SW 1271 (cell line): ENCODE measurements around the gene ZYX.

Source experiments
- DNase-seq, 2 experiments: peaks; one replicate each; lab custom pipeline; 2025; lab: John Stamatoyannopoulos, UW

The ZYX gene

GRCh38 chr7:143380646-143381426 is at the start of gene ZYX:
TSS of gene ZYX (plus strand) at chr7:143381345. CDS start at chr7:143381572, 227 bp downstream.
- peak; percentile 77 to 86 for DNase-seq

GRCh38 chr7:143334244-143334643 is 46.9 kb upstream of the ZYX start:
- DNase-seq: no peak

- DNase-seq: no peak
Observed at GRCh38 chr7:143337216-143337615, 43.9 kb upstream of the ZYX start.

GRCh38 chr7:143341842-143342241 is 39.3 kb upstream of the ZYX start:
- DNase-seq: no peak

- no peak for DNase-seq
Observed at GRCh38 chr7:143343596-143343995, 37.5 kb upstream of the ZYX start.

GRCh38 chr7:143345428-143345900 is 35.7 kb upstream of the ZYX start:
- no peak for DNase-seq

- no peak for DNase-seq
Observed at GRCh38 chr7:143346018-143346417, 35.1 kb upstream of the ZYX start.

- DNase-seq: no peak
Observed at GRCh38 chr7:143347950-143348349, 33.2 kb upstream of the ZYX start.

- no peak for DNase-seq
Observed at GRCh38 chr7:143351060-143351459, 30.1 kb upstream of the ZYX start.

GRCh38 chr7:143351574-143351973 is 29.6 kb upstream of the ZYX start:
- DNase-seq: no peak

GRCh38 chr7:143352531-143353002 is 28.6 kb upstream of the ZYX start:
- DNase-seq: no peak

- DNase-seq: no peak
Observed at GRCh38 chr7:143354376-143354775, 26.8 kb upstream of the ZYX start.

GRCh38 chr7:143354965-143355364 is 26.2 kb upstream of the ZYX start:
- no peak for DNase-seq

- no peak for DNase-seq
Observed at GRCh38 chr7:143355450-143356385, 25.4 kb upstream of the ZYX start.

- DNase-seq: no peak
Observed at GRCh38 chr7:143356414-143357050, 24.6 kb upstream of the ZYX start.

GRCh38 chr7:143358626-143359025 is 22.5 kb upstream of the ZYX start:
- DNase-seq: no peak

GRCh38 chr7:143359771-143360353 is 21.3 kb upstream of the ZYX start:
- DNase-seq: no peak

- DNase-seq: no peak
Observed at GRCh38 chr7:143360788-143361551, 20.2 kb upstream of the ZYX start.

- no peak for DNase-seq
Observed at GRCh38 chr7:143361552-143362130, 19.5 kb upstream of the ZYX start.

- DNase-seq: no peak
Observed at GRCh38 chr7:143362131-143363015, 18.8 kb upstream of the ZYX start, which contains the start of gene FAM131B. TSS of gene FAM131B (minus strand) at chr7:143362713. CDS start at chr7:143362603, 110 bp downstream.
